Retina (tissue), 1 donor: ENCODE data around the gene MLPH.
"Not testable (repeated sequence)": the region's sequence is repeated elsewhere in the genome, so short reads cannot be mapped to it uniquely, and the experiment has no call there.

Experiments
- DNase-seq: peaks from one replicate; pipeline ENCODE4 v3.0.0-alpha.2; 2016

The MLPH gene

GRCh38 chr2:237591141-237591881 lies 104.3 kb downstream of the MLPH start:
- DNase-seq, result no peak

GRCh38 chr2:237592425-237592980 lies 105.5 kb downstream of the MLPH start:
- no peak for DNase-seq

GRCh38 chr2:237593036-237593435 lies 106.0 kb downstream of the MLPH start:
- no peak for DNase-seq

GRCh38 chr2:237593596-237594320 lies 106.7 kb downstream of the MLPH start:
- DNase-seq, result no peak

- peak; percentile 30 for DNase-seq
Observed at GRCh38 chr2:237594514-237594871, 107.4 kb downstream of the MLPH start.

GRCh38 chr2:237595829-237596519 lies 108.9 kb downstream of the MLPH start:
- not testable (repeated sequence) for DNase-seq

GRCh38 chr2:237596520-237597195 lies 109.6 kb downstream of the MLPH start:
- DNase-seq, result no peak

GRCh38 chr2:237597196-237598145 lies 110.4 kb downstream of the MLPH start:
- DNase-seq, result no peak

GRCh38 chr2:237598468-237599208 lies 111.6 kb downstream of the MLPH start:
- no peak for DNase-seq

- DNase-seq, result no peak
Observed at GRCh38 chr2:237599465-237600110, 112.5 kb downstream of the MLPH start.

GRCh38 chr2:237600205-237600846 lies 113.3 kb downstream of the MLPH start:
- no peak for DNase-seq

GRCh38 chr2:237601453-237602116 lies 114.5 kb downstream of the MLPH start:
- DNase-seq, result no peak

GRCh38 chr2:237602409-237602808 lies 115.4 kb downstream of the MLPH start:
- DNase-seq, result no peak

- DNase-seq, result no peak
Observed at GRCh38 chr2:237603049-237603717, 116.1 kb downstream of the MLPH start.

- DNase-seq, result peak; percentile 28
Observed at GRCh38 chr2:237603718-237604362, 116.8 kb downstream of the MLPH start.

GRCh38 chr2:237604391-237604790 lies 117.3 kb downstream of the MLPH start:
- DNase-seq, result no peak
